GM12878 (cell line): Measurements from ENCODE around the gene SMG9. TPM values are rescaled to one million over a fixed set of nuclear protein-coding genes. Genes with fewer than 3 reads are reported as not detected.

Source experiments
- ATAC-seq: fragments of 200-7000 bp; cut with Tn5 transposase; 3 replicates; pipeline ENCODE4 v1.9.1; 2020; ENCODE audit warnings: mild to moderate bottlenecking, moderate library complexity
- BruUV-seq: library from RNA; stranded (reverse); fragments of 400-500 nt; replicated peaks from 2 replicates; lab custom pipeline; 2021; lab: Mats Ljungman, UMichigan
- CTCF ChIA-PET: fragments of 300-600 bp; sonication (Branson Sonifier 250); formaldehyde crosslinking; extraction: SDS; loops from one replicate; lab custom pipeline; 2021; ENCODE audit warnings: inconsistent platforms; lab: Yijun Ruan, JAX
- POLR2A ChIA-PET: fragments of 350-600 bp; formaldehyde crosslinking; extraction: SDS; loops from one replicate; lab custom pipeline; 2021; ENCODE audit warnings: inconsistent platforms; lab: Charles Lee
- RAD21 ChIA-PET: fragments of 300-600 bp; sonication (Branson Sonifier 250); formaldehyde crosslinking; loops from one replicate; lab custom pipeline; 2023; ENCODE audit warnings: antibody characterized with exemption; ENCODE audit not compliant: unreplicated experiment; lab: Charles Lee
- SMC1A ChIA-PET: fragments of 300-600 bp; sonication (Branson Sonifier 250); formaldehyde crosslinking; loops from one replicate; lab custom pipeline; 2023; ENCODE audit not compliant: unreplicated experiment, uncharacterized antibody; lab: Charles Lee
- DNase-seq: peaks from one replicate; pipeline ENCODE4 v3.0.0-alpha.2; 2011; ENCODE audit warnings: low read depth, low spot score
- FAIRE-seq: peaks from 3 replicates; lab custom pipeline; 2011; peaks lifted over from hg19 to GRCh38; lab: Jason Lieb, UNC
- H2AFZ ChIP-seq: 2 replicates; pipeline ENCODE4 v1.6.0; 2011; ENCODE audit warnings: low read depth, low read length, control low read depth; ENCODE audit not compliant: control insufficient read depth
- H3K27ac ChIP-seq: 2 replicates; pipeline ENCODE4 v1.5.1; 2011; ENCODE audit warnings: control low read depth; ENCODE audit not compliant: control insufficient read depth, insufficient read depth
- H3K27me3 ChIP-seq, 2 experiments: replicated peaks in 1 of 2; 2 replicates each; pipeline versions ENCODE4 v1.6.0 to v1.6.1; 2011; ENCODE audit warnings: low read length in 1 of 2; ENCODE audit not compliant: control insufficient read depth in 2 of 2, insufficient read depth in 2 of 2
- H3K36me3 ChIP-seq, 2 experiments: 2 replicates each; pipeline ENCODE4 v1.5.1; 2011; ENCODE audit warnings: low read length in 1 of 2; ENCODE audit not compliant: control insufficient read depth in 2 of 2, insufficient read depth in 2 of 2
- H3K4me1 ChIP-seq: 2 replicates; pipeline ENCODE4 v1.6.1; 2011; ENCODE audit warnings: mild to moderate bottlenecking, low read length, moderate library complexity, mixed read lengths; ENCODE audit not compliant: control insufficient read depth, insufficient read depth
- H3K4me2 ChIP-seq: 2 replicates; pipeline ENCODE4 v1.6.0; 2011; ENCODE audit warnings: control low read depth; ENCODE audit not compliant: control insufficient read depth, insufficient read depth
- H3K4me3 ChIP-seq: fragments of 200-600 bp; sonication (generic); 2 replicates; pipeline ENCODE4 v1.5.1; 2016
- H3K79me2 ChIP-seq: 2 replicates; pipeline ENCODE4 v1.6.0; 2011; ENCODE audit warnings: low read length; ENCODE audit not compliant: control insufficient read depth, insufficient read depth
- H3K9ac ChIP-seq: 2 replicates; pipeline ENCODE4 v1.8.0; 2011; ENCODE audit warnings: low read length, control low read depth, mixed read lengths; ENCODE audit not compliant: control insufficient read depth, insufficient read depth
- H3K9me3 ChIP-seq: replicated peaks from 3 replicates; pipeline ENCODE4 v1.5.1; 2011; ENCODE audit warnings: mild to moderate bottlenecking, low read length; ENCODE audit not compliant: control insufficient read depth, insufficient read depth
- H4K20me1 ChIP-seq: 2 replicates; pipeline ENCODE4 v1.6.0; 2011; ENCODE audit not compliant: control insufficient read depth, insufficient read depth
- MEF2A ChIP-seq: IDR thresholded peaks from 2 replicates; pipeline ENCODE4 v1.6.1; 2011; ENCODE audit warnings: low read depth, mild to moderate bottlenecking, low read length, moderate library complexity; ENCODE audit not compliant: insufficient read depth
- RAD51 ChIP-seq: fragments of 450-650 bp; IDR thresholded peaks from 2 replicates; pipeline ENCODE4 v1.6.1; 2016; ENCODE audit warnings: moderate library complexity, mild to moderate bottlenecking, inconsistent platforms
- RBBP5 ChIP-seq: fragments of 200-600 bp; sonication (generic); conservative IDR thresholded peaks from 2 replicates; pipeline ENCODE4 v1.6.1; 2016
- RUNX3 ChIP-seq: IDR thresholded peaks from 2 replicates; pipeline ENCODE4 v1.6.1; 2012; ENCODE audit warnings: low read length, inconsistent platforms
- ZZZ3 ChIP-seq: IDR thresholded peaks from 2 replicates; pipeline ENCODE4 v1.6.1; 2011; ENCODE audit warnings: low read depth; ENCODE audit not compliant: control insufficient read depth, insufficient read length
- WGBS: methylation state at CpG from one replicate; pipeline ENCODE4 v1.1.6; 2016; ENCODE audit warnings: low lambda C conversion rate; ENCODE audit not compliant: insufficient replicate concordance, insufficient coverage; ENCODE audit errors: missing lambda C conversion rate; 5-methylcytosine and 5-hydroxymethylcytosine counted together
- in situ Hi-C: fragments of 300-500 bp; cut with MboI; formaldehyde crosslinking; loops from 9 replicates; pipeline ENCODE4 v1.14.3; 2018; ENCODE audit warnings: mixed read lengths
- intact Hi-C: fragments of 100-400 bp; cut with micrococcal nuclease; formaldehyde crosslinking; loops from one replicate; pipeline ENCODE4 v1.14.2; 2022; ENCODE audit not compliant: unreplicated experiment
- polyA plus RNA-seq, 11 experiments: library from polyadenylated mRNA; depleted of rRNA in 4 of 11; unstranded in 6 of 11; stranded (reverse) in 5 of 11; fragments of >200 nt; fragmentation: Nextera tagmentation in 4 of 11; fragmentation: Illumina TruSeq in 1 of 11; extraction: Ambion mirVana in 4 of 11; extraction: Trizol in 1 of 11; gene quantifications; 1 replicate in 1 of 11; 2 replicates in 10 of 11; pipeline versions ENCODE4 v1.2.1 to v1.2.3, GENCODE V29; 2011 to 2016; ENCODE audit warnings: inconsistent platforms in 2 of 11, missing spikeins in 2 of 11, low read depth in 1 of 11
- total RNA-seq, 4 experiments: library from RNA; depleted of rRNA in 3 of 4; stranded (reverse); fragments of >200 nt in 3 of 4; fragmentation: Illumina TruSeq in 1 of 4; extraction: Trizol in 1 of 4; gene quantifications; 2 replicates each; pipeline versions ENCODE4 v1.2.1 to v1.2.3, GENCODE V29; 2013 to 2021
- TF ChIP-seq, protein P1 (sequence below): fragments of 450-650 bp; IDR thresholded peaks from 2 replicates; pipeline ENCODE4 v1.6.1; 2018; ENCODE audit warnings: mild to moderate bottlenecking, low read depth, moderate library complexity; ENCODE audit not compliant: partially characterized antibody
- TF ChIP-seq, protein P2 (sequence below): fragments of 450-650 bp; IDR thresholded peaks from 2 replicates; pipeline ENCODE4 v1.6.1; 2016; ENCODE audit warnings: mild to moderate bottlenecking, moderate library complexity, borderline replicate concordance
- TF ChIP-seq, protein P3 (sequence below): IDR thresholded peaks from 2 replicates; pipeline ENCODE4 v1.6.1; 2012; ENCODE audit warnings: mild to moderate bottlenecking, low read depth, low read length

Gene SMG9
- total and polyA plus RNA-seq, 10 of the 15 experiments (the other 5 are each of a cell fraction or from before 2014, with no cell fraction given): 0.69 to 52.2 (median 28.1) TPM

DNA sequence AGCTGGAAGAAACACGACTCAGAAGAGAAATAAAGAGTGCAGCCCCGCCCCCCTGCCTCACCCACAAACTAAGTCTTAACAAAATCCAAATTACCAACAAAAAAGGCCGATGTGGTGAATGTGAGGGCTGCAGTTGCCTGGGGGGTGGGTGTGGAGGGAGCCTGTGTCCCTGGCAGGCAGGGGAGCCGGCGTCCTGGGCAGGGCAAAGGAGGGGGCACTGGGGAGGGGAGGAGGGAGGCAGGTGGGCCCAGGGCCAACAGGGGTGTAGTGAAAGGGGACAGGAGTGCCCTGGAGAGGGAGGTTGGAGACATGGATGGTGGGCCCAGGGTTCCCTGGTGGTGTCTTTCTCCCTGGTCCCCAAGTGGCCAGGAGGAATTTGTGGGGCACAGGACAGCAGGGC, 34.8 kb downstream of the SMG9 start (continued):
- TF ChIP-seq RAD51 (no peak), RUNX3 (no peak)
- TF ChIP-seq, protein P1, sequence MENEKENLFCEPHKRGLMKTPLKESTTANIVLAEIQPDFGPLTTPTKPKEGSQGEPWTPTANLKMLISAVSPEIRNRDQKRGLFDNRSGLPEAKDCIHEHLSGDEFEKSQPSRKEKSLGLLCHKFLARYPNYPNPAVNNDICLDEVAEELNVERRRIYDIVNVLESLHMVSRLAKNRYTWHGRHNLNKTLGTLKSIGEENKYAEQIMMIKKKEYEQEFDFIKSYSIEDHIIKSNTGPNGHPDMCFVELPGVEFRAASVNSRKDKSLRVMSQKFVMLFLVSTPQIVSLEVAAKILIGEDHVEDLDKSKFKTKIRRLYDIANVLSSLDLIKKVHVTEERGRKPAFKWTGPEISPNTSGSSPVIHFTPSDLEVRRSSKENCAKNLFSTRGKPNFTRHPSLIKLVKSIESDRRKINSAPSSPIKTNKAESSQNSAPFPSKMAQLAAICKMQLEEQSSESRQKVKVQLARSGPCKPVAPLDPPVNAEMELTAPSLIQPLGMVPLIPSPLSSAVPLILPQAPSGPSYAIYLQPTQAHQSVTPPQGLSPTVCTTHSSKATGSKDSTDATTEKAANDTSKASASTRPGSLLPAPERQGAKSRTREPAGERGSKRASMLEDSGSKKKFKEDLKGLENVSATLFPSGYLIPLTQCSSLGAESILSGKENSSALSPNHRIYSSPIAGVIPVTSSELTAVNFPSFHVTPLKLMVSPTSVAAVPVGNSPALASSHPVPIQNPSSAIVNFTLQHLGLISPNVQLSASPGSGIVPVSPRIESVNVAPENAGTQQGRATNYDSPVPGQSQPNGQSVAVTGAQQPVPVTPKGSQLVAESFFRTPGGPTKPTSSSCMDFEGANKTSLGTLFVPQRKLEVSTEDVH: no peak
- TF ChIP-seq, all 136 proteins: peak for 0

DNA sequence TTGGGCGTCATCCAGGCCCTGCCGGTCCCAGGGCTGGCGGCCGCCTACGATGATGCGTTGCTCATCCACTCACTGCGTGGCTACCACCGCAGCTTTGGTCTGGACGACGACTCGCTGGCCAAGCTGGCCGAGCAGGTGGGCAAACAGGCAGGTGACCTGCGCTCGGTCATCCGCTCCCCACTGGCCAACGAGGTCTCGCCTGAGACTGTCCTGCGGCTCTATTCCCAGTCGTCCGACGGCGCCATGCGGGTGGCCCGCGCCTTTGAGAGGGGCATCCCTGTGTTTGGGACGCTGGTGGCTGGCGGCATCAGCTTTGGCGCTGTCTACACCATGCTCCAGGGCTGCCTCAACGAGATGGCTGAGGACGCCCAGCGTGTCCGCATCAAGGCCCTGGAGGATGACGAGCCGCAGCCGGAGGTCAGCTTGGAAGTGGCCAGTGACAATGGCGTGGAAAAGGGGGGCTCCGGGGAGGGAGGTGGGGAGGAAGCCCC, 35.3 kb downstream of the SMG9 start:
- H3K27ac ChIP-seq: no peak overlapping the region
- H3K9ac ChIP-seq: no peak overlapping the region
- CTCF ChIA-PET: no interaction called here
- POLR2A ChIA-PET: no interaction called here
- peaks cover 3% of the 10 kb centered on the region for H3K4me1 ChIP-seq
- H4K20me1 ChIP-seq: no peaks in the 10 kb centered on the region
- no peak for ATAC-seq
- BruUV-seq: no TSS peak
- H3K36me3 ChIP-seq: no peaks in the 10 kb centered on the region
- in situ Hi-C loops (no loop called here), intact Hi-C loops (no loop called here)
- WGBS: 86% methylated on average over 37 of the region's 37 CpGs
- DNase-seq: no peak
- H3K4me3 ChIP-seq: no peak overlapping the region
- H3K4me2 ChIP-seq: no peak overlapping the region
- SMC1A ChIA-PET: no interaction called here
- H3K27me3 ChIP-seq: no peaks in the 10 kb centered on the region
- no peak for FAIRE-seq
- RAD21 ChIA-PET: no interaction called here
- no peak overlapping the region for H2AFZ ChIP-seq
- no peaks in the 10 kb centered on the region for H3K9me3 ChIP-seq
- H3K79me2 ChIP-seq: no peaks in the 10 kb centered on the region
- TF ChIP-seq, protein P2, sequence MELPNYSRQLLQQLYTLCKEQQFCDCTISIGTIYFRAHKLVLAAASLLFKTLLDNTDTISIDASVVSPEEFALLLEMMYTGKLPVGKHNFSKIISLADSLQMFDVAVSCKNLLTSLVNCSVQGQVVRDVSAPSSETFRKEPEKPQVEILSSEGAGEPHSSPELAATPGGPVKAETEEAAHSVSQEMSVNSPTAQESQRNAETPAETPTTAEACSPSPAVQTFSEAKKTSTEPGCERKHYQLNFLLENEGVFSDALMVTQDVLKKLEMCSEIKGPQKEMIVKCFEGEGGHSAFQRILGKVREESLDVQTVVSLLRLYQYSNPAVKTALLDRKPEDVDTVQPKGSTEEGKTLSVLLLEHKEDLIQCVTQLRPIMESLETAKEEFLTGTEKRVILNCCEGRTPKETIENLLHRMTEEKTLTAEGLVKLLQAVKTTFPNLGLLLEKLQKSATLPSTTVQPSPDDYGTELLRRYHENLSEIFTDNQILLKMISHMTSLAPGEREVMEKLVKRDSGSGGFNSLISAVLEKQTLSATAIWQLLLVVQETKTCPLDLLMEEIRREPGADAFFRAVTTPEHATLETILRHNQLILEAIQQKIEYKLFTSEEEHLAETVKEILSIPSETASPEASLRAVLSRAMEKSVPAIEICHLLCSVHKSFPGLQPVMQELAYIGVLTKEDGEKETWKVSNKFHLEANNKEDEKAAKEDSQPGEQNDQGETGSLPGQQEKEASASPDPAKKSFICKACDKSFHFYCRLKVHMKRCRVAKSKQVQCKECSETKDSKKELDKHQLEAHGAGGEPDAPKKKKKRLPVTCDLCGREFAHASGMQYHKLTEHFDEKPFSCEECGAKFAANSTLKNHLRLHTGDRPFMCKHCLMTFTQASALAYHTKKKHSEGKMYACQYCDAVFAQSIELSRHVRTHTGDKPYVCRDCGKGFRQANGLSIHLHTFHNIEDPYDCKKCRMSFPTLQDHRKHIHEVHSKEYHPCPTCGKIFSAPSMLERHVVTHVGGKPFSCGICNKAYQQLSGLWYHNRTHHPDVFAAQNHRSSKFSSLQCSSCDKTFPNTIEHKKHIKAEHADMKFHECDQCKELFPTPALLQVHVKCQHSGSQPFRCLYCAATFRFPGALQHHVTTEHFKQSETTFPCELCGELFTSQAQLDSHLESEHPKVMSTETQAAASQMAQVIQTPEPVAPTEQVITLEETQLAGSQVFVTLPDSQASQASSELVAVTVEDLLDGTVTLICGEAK: no peak
- TF ChIP-seq RBBP5 (no peak), MEF2A (no peak), ZZZ3 (no peak)
- TF ChIP-seq, protein P3, sequence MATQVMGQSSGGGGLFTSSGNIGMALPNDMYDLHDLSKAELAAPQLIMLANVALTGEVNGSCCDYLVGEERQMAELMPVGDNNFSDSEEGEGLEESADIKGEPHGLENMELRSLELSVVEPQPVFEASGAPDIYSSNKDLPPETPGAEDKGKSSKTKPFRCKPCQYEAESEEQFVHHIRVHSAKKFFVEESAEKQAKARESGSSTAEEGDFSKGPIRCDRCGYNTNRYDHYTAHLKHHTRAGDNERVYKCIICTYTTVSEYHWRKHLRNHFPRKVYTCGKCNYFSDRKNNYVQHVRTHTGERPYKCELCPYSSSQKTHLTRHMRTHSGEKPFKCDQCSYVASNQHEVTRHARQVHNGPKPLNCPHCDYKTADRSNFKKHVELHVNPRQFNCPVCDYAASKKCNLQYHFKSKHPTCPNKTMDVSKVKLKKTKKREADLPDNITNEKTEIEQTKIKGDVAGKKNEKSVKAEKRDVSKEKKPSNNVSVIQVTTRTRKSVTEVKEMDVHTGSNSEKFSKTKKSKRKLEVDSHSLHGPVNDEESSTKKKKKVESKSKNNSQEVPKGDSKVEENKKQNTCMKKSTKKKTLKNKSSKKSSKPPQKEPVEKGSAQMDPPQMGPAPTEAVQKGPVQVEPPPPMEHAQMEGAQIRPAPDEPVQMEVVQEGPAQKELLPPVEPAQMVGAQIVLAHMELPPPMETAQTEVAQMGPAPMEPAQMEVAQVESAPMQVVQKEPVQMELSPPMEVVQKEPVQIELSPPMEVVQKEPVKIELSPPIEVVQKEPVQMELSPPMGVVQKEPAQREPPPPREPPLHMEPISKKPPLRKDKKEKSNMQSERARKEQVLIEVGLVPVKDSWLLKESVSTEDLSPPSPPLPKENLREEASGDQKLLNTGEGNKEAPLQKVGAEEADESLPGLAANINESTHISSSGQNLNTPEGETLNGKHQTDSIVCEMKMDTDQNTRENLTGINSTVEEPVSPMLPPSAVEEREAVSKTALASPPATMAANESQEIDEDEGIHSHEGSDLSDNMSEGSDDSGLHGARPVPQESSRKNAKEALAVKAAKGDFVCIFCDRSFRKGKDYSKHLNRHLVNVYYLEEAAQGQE: no peak
